ENCODE data around the gene DCANP1. TPM values are rescaled to one million over a fixed set of nuclear protein-coding genes. Genes with fewer than 3 reads are reported as not detected.
A peak's percentile ranks its signal among the peaks of the same experiment; 100 is the strongest.

The DCANP1 gene
- total RNA-seq, 1 donor from 2014 or later: not detected

GRCh38 chr5:135491552-135492318 is 44.6 kb upstream of the DCANP1 start:
- H3K36me3 ChIP-seq: no peaks in the 10 kb centered on the region
- DNase-seq (peak; percentile 76), ATAC-seq (peak; percentile 81)
- no peak for TF ChIP-seq CTCF (IDR thresholded peaks at IDR 0.05)
- H3K27me3 ChIP-seq: peaks cover 57% of the 10 kb centered on the region
- H3K27ac ChIP-seq: no peak overlapping the region
- H3K4me3 ChIP-seq: no peak overlapping the region
- intact Hi-C loops (cut with DNase I): no loop called here
- H3K4me1 ChIP-seq: peaks cover 33% of the 10 kb centered on the region
- no peaks in the 10 kb centered on the region for H3K9me3 ChIP-seq

GRCh38 chr5:135491038-135491551 is 43.9 kb upstream of the DCANP1 start:
- H3K4me1 ChIP-seq: peaks cover 33% of the 10 kb centered on the region
- H3K9me3 ChIP-seq: no peaks in the 10 kb centered on the region
- H3K4me3 ChIP-seq: no peak overlapping the region
- no peak for TF ChIP-seq CTCF (IDR thresholded peaks at IDR 0.05)
- DNase-seq (no peak), ATAC-seq (no peak)
- intact Hi-C loops (cut with DNase I): no loop called here
- no peaks in the 10 kb centered on the region for H3K36me3 ChIP-seq
- H3K27ac ChIP-seq: no peak overlapping the region
- H3K27me3 ChIP-seq: peaks cover 61% of the 10 kb centered on the region

- peaks cover 33% of the 10 kb centered on the region for H3K4me1 ChIP-seq
- no peak for ATAC-seq
- intact Hi-C loops (cut with DNase I): no loop called here
- no peak for TF ChIP-seq CTCF (IDR thresholded peaks at IDR 0.05)
- no peak for DNase-seq
- H3K9me3 ChIP-seq: no peaks in the 10 kb centered on the region
- no peaks in the 10 kb centered on the region for H3K36me3 ChIP-seq
- peaks cover 68% of the 10 kb centered on the region for H3K27me3 ChIP-seq
- H3K4me3 ChIP-seq: no peak overlapping the region
- no peak overlapping the region for H3K27ac ChIP-seq
Measured at GRCh38 chr5:135490245-135491037, 43.3 kb upstream of the DCANP1 start.

- intact Hi-C loops (cut with DNase I): no loop called here
- DNase-seq: no peak
Measured at GRCh38 chr5:135489466-135490244, 42.5 kb upstream of the DCANP1 start.

More at GRCh38 chr5:135489466-135490244, 42.5 kb upstream of the DCANP1 start:
- H3K36me3 ChIP-seq: no peaks in the 10 kb centered on the region
- TF ChIP-seq CTCF (IDR thresholded peaks at IDR 0.05): no peak
- peaks cover 33% of the 10 kb centered on the region for H3K4me1 ChIP-seq
- no peaks in the 10 kb centered on the region for H3K9me3 ChIP-seq
- no peak for ATAC-seq
- no peak overlapping the region for H3K27ac ChIP-seq
- peaks cover 70% of the 10 kb centered on the region for H3K27me3 ChIP-seq
- H3K4me3 ChIP-seq: peak overlapping the region; percentile 34

All from upper lobe of right lung (tissue), 1 donor.